ENCODE results near the gene FBN1.

FBN1 gene

DNA sequence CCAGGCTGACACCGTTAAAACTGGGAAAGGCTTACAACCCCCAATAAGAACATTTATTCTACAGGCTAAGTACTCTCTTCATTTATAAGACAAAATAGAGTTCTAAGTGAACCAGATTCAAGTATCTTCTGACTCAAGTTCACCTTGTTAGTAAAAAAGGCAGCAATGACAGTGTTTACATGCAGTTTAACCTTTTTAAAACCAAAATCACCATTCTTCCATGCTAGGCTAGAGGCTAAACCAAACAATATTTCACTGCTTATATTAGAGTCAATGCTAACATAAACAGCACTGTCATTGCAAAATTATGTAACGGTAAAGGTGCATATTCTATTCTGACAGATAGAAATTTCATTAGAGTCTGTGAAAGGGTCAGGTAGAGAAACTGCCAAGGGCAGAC is 118.0 kb downstream of the FBN1 start:
- Mint-ChIP-seq H3K4me1 (ENCODE audit: low read depth) (no peaks in the 10 kb centered on the region), H3K27me3 (no peaks in the 10 kb centered on the region)
- no peak for DNase-seq

GRCh38 chr15:48522911-48523310 is 122.6 kb downstream of the FBN1 start:
- Mint-ChIP-seq H3K36me3 (ENCODE audit: low read depth) (no peaks in the 10 kb centered on the region), H3K27ac (no peak overlapping the region), H3K4me1 (ENCODE audit: low read depth) (no peaks in the 10 kb centered on the region), H3K9me3 (no peaks in the 10 kb centered on the region), H3K27me3 (no peaks in the 10 kb centered on the region), H3K4me3 (no peak overlapping the region)
- no peak for DNase-seq

More for the DNA sequence above, 118.0 kb downstream of the FBN1 start:
- no peak overlapping the region for H3K27ac Mint-ChIP-seq
- no peak overlapping the region for H3K4me3 Mint-ChIP-seq
- no peaks in the 10 kb centered on the region for H3K36me3 Mint-ChIP-seq (ENCODE audit: low read depth)
- H3K9me3 Mint-ChIP-seq = no peaks in the 10 kb centered on the region

- H3K4me3 Mint-ChIP-seq = no peak overlapping the region
- no peaks in the 10 kb centered on the region for H3K36me3 Mint-ChIP-seq (ENCODE audit: low read depth)
Observed at GRCh38 chr15:48522123-48522522, 123.4 kb downstream of the FBN1 start.

GRCh38 chr15:48520376-48521155 is 124.9 kb downstream of the FBN1 start:
- H3K27ac Mint-ChIP-seq = no peak overlapping the region
- DNase-seq = no peak
- H3K9me3 Mint-ChIP-seq = no peaks in the 10 kb centered on the region
- no peaks in the 10 kb centered on the region for H3K27me3 Mint-ChIP-seq
- H3K36me3 Mint-ChIP-seq (ENCODE audit: low read depth) = no peaks in the 10 kb centered on the region
- H3K4me3 Mint-ChIP-seq = no peak overlapping the region
- no peaks in the 10 kb centered on the region for H3K4me1 Mint-ChIP-seq (ENCODE audit: low read depth)

More at GRCh38 chr15:48522123-48522522, 123.4 kb downstream of the FBN1 start:
- no peak overlapping the region for H3K27ac Mint-ChIP-seq
- no peaks in the 10 kb centered on the region for H3K4me1 Mint-ChIP-seq (ENCODE audit: low read depth)
- no peaks in the 10 kb centered on the region for H3K9me3 Mint-ChIP-seq
- DNase-seq = no peak
- H3K27me3 Mint-ChIP-seq = no peaks in the 10 kb centered on the region

DNA sequence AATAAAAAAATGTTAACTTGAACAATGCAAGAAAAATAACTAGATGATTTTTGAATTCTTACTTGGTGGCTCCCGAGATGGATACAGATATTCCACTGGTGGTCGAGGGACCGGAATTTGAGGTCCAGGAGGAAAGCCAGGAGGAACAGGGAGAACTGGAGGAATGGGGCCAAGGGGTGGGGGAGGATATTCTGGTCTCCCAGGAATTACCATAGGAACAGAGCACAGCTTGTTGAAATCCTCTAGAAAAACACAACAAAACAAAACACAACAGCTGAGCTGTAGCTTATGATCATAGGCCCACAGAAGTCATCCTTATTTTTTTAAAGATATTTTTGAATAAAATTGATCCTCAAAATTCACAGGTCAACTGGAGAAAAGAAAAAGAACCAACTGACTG is 129.4 kb downstream of the FBN1 start:
- Mint-ChIP-seq H3K4me3 (no peak overlapping the region), H3K9me3 (no peaks in the 10 kb centered on the region), H3K27ac (no peak overlapping the region), H3K36me3 (ENCODE audit: low read depth) (no peaks in the 10 kb centered on the region), H3K4me1 (ENCODE audit: low read depth) (no peaks in the 10 kb centered on the region), H3K27me3 (no peaks in the 10 kb centered on the region)
- DNase-seq = no peak

DNA sequence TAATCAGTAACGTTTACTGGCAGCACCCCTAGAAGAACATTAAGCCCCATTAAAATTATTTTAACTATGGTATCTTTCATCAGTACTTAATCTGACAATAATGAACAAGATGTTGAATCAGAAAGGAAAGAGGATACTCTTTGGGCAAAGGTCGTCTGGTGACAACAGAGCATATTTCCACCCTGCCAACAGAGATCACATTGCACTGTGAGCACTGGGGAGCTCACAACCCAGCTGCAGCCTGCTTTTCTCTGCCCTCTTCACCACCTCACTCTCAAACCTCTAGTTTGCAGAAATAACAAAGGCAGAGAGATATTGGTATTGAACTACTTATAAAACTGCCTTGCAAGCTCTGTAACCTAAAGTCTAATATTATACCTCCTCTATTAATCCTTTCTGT is 130.0 kb downstream of the FBN1 start:
- Mint-ChIP-seq H3K27ac (no peak overlapping the region), H3K9me3 (no peaks in the 10 kb centered on the region), H3K27me3 (no peaks in the 10 kb centered on the region), H3K4me1 (ENCODE audit: low read depth) (no peaks in the 10 kb centered on the region), H3K36me3 (ENCODE audit: low read depth) (no peaks in the 10 kb centered on the region), H3K4me3 (no peak overlapping the region)
- DNase-seq = no peak

GRCh38 chr15:48514103-48514816 is 131.2 kb downstream of the FBN1 start:
- no peaks in the 10 kb centered on the region for H3K36me3 Mint-ChIP-seq (ENCODE audit: low read depth)
- no peaks in the 10 kb centered on the region for H3K4me1 Mint-ChIP-seq (ENCODE audit: low read depth)
- no peak overlapping the region for H3K4me3 Mint-ChIP-seq
- H3K27ac Mint-ChIP-seq = no peak overlapping the region
- DNase-seq = no peak
- no peaks in the 10 kb centered on the region for H3K9me3 Mint-ChIP-seq
- no peaks in the 10 kb centered on the region for H3K27me3 Mint-ChIP-seq

GRCh38 chr15:48510976-48511375 is 134.5 kb downstream of the FBN1 start:
- Mint-ChIP-seq H3K27me3 (no peaks in the 10 kb centered on the region), H3K4me3 (no peak overlapping the region), H3K27ac (no peak overlapping the region), H3K4me1 (ENCODE audit: low read depth) (no peaks in the 10 kb centered on the region), H3K36me3 (ENCODE audit: low read depth) (no peaks in the 10 kb centered on the region), H3K9me3 (no peaks in the 10 kb centered on the region)
- DNase-seq = no peak

GRCh38 chr15:48507416-48508065 is 138.0 kb downstream of the FBN1 start:
- DNase-seq = no peak
- no peak overlapping the region for H3K27ac Mint-ChIP-seq
- H3K4me1 Mint-ChIP-seq (ENCODE audit: low read depth) = no peaks in the 10 kb centered on the region
- no peak overlapping the region for H3K4me3 Mint-ChIP-seq
- no peaks in the 10 kb centered on the region for H3K27me3 Mint-ChIP-seq
- no peaks in the 10 kb centered on the region for H3K36me3 Mint-ChIP-seq (ENCODE audit: low read depth)
- no peaks in the 10 kb centered on the region for H3K9me3 Mint-ChIP-seq

DNA sequence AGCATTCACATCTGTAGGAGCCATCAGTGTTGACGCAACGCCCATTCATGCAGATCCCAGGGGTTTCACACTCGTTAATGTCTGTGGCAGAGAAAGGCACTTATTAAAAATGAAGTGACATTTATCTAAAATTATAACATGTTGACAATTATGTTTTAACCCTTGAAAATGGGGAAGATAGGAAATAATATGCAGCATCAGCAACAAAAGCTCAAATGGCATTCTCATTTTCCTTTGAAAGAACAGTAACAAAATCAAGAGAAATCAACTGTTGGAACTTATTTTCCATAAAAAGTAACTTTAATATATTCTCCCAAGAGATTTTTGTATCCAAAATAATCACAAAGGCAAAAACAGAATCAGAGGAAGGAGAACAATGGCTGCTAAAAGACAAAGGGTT is 140.4 kb downstream of the FBN1 start:
- no peaks in the 10 kb centered on the region for H3K9me3 Mint-ChIP-seq
- no peaks in the 10 kb centered on the region for H3K36me3 Mint-ChIP-seq (ENCODE audit: low read depth)
- no peaks in the 10 kb centered on the region for H3K4me1 Mint-ChIP-seq (ENCODE audit: low read depth)
- no peak overlapping the region for H3K27ac Mint-ChIP-seq
- H3K27me3 Mint-ChIP-seq = no peaks in the 10 kb centered on the region
- H3K4me3 Mint-ChIP-seq = no peak overlapping the region
- no peak for DNase-seq

DNA sequence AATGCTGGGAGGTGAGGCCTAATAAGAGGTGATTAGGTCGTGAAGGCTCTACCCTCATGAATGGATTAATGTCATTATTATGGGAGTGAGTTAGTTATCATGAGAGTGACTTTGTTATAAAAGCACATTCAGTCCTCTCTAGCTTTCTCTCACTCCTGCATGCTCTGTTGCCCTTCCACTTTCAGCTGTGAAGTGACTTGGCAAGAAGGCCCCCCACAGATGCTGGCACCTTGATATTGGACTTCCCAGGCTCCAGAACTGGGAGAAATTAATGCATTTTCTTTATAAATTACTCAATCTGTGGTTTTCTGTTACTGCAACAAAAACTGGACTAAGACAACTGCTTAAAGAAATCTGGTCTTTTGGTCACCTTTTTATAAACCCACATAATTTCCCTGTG is 144.3 kb downstream of the FBN1 start:
- Mint-ChIP-seq H3K27ac (no peak overlapping the region), H3K4me3 (no peak overlapping the region), H3K4me1 (ENCODE audit: low read depth) (no peaks in the 10 kb centered on the region), H3K27me3 (no peaks in the 10 kb centered on the region), H3K36me3 (ENCODE audit: low read depth) (no peaks in the 10 kb centered on the region), H3K9me3 (no peaks in the 10 kb centered on the region)
- no peak for DNase-seq

DNA sequence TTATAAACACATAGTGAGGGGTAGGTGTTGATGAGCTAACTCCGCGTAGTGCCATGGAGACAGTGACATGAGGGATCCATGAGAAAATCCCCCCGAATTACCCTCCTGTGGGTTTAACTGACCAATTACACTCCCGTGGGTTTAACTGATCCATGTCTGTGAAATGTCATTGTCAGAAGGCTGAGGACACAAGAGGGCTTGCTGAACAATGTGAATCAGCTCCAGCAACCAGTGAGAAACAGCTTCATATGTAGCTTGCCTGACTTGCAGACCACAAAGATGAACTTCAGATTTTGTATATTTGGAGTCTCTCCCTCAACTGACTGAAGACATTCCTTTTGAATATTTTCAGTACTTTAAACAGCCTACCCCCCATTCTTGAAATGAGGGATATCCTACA is 144.9 kb downstream of the FBN1 start:
- Mint-ChIP-seq H3K4me1 (ENCODE audit: low read depth) (no peaks in the 10 kb centered on the region), H3K27me3 (no peaks in the 10 kb centered on the region), H3K9me3 (no peaks in the 10 kb centered on the region), H3K27ac (no peak overlapping the region), H3K36me3 (ENCODE audit: low read depth) (no peaks in the 10 kb centered on the region), H3K4me3 (no peak overlapping the region)
- DNase-seq = no peak

DNA sequence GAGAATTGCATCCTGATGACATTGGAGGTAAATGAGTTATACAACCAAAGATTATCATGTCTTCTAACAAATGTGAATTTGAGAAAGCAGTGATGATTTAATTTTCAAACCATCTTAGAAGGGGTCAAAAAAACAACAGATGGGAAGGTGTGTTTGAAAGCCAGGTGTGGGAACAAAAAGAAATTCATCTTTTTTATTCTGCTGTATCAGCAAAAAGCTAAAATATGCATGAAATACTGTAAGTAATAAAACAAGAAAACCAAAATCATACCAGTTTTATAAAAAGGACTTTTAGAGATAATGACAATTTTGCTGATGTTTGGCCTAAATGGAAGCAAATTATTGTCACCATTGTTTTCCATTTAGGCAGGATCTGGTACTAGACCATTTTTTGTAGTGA is 145.5 kb downstream of the FBN1 start:
- DNase-seq = no peak
- no peaks in the 10 kb centered on the region for H3K36me3 Mint-ChIP-seq (ENCODE audit: low read depth)
- H3K27ac Mint-ChIP-seq = no peak overlapping the region
- no peaks in the 10 kb centered on the region for H3K9me3 Mint-ChIP-seq
- no peak overlapping the region for H3K4me3 Mint-ChIP-seq
- H3K27me3 Mint-ChIP-seq = no peaks in the 10 kb centered on the region
- H3K4me1 Mint-ChIP-seq (ENCODE audit: low read depth) = no peaks in the 10 kb centered on the region

DNA sequence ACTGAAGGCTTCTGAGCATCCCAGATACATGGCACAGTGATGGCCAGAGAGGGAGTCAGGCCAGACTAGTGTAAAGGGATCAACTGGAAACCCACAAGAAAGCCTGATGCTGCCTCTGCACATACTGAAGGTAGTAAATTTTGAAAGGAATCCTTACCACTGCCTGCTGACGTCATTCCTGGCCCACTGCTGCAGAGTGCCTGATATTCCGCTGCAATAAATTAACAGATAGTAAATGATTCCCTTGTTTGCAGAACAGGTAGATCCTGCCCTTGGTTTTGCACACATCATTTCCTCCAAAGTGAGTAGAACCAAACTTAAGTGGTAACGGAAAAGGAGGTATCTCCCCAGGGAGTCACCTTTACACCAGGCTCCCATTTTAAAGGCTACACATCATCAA is 146.7 kb downstream of the FBN1 start:
- H3K4me3 Mint-ChIP-seq = no peak overlapping the region
- no peaks in the 10 kb centered on the region for H3K27me3 Mint-ChIP-seq
- H3K9me3 Mint-ChIP-seq = no peaks in the 10 kb centered on the region
- no peaks in the 10 kb centered on the region for H3K4me1 Mint-ChIP-seq (ENCODE audit: low read depth)
- no peak for DNase-seq
- no peak overlapping the region for H3K27ac Mint-ChIP-seq
- H3K36me3 Mint-ChIP-seq (ENCODE audit: low read depth) = no peaks in the 10 kb centered on the region

DNA sequence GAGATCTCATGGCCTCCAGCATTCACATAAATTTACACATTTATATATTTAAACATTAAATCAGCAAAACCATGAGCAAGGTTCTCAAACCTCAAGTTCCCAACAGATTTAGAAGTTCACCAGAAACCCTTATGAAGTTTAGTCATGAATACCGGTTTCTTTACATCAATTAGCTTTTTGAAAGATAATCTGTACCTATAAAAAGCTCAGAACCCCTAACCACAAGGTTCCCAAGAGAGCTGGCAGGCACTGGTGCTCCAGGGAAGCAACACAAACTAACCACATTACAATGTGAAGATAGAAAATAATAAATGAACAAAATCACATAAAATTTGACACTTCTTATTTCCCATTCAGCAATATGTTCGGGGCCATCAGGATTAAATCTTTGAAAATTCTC is 150.9 kb downstream of the FBN1 start:
- Mint-ChIP-seq H3K36me3 (ENCODE audit: low read depth) (no peaks in the 10 kb centered on the region), H3K4me1 (ENCODE audit: low read depth) (no peaks in the 10 kb centered on the region), H3K9me3 (no peaks in the 10 kb centered on the region), H3K27ac (no peak overlapping the region), H3K4me3 (no peak overlapping the region), H3K27me3 (no peaks in the 10 kb centered on the region)
- no peak for DNase-seq
